ENCODE results near the gene PPP3CA.

GRCh38 chr4:101366331-101366730 is 19.0 kb upstream of the PPP3CA start:
- TF ChIP-seq, protein P1, sequence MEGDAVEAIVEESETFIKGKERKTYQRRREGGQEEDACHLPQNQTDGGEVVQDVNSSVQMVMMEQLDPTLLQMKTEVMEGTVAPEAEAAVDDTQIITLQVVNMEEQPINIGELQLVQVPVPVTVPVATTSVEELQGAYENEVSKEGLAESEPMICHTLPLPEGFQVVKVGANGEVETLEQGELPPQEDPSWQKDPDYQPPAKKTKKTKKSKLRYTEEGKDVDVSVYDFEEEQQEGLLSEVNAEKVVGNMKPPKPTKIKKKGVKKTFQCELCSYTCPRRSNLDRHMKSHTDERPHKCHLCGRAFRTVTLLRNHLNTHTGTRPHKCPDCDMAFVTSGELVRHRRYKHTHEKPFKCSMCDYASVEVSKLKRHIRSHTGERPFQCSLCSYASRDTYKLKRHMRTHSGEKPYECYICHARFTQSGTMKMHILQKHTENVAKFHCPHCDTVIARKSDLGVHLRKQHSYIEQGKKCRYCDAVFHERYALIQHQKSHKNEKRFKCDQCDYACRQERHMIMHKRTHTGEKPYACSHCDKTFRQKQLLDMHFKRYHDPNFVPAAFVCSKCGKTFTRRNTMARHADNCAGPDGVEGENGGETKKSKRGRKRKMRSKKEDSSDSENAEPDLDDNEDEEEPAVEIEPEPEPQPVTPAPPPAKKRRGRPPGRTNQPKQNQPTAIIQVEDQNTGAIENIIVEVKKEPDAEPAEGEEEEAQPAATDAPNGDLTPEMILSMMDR (IDR thresholded peaks at IDR 0.05) = no peak
- no peak for TF ChIP-seq EP300 (IDR thresholded peaks at IDR 0.05)

Measured in tibial nerve (tissue), 4 donors.